H9 (cell line): ENCODE data around the gene EIF4E. TPM values are rescaled to one million over a fixed set of nuclear protein-coding genes. Genes with fewer than 3 reads are reported as not detected.

Experiments used
- DNase-seq: peaks from one replicate; pipeline ENCODE4 v3.0.0-alpha.2; 2017
- H2AFZ ChIP-seq: one replicate; pipeline ENCODE4 v1.6.1; 2013; ENCODE audit warnings: mild to moderate bottlenecking, low read length, control low read depth, moderate library complexity
- H2AK5ac ChIP-seq: 2 replicates; pipeline ENCODE4 v1.6.1; 2013; ENCODE audit warnings: low read length, control low read depth, mixed read lengths; ENCODE audit not compliant: insufficient read length
- H2BK120ac ChIP-seq: one replicate; pipeline ENCODE4 v1.6.1; 2013; ENCODE audit warnings: low read depth, mild to moderate bottlenecking, low read length, control low read depth, inconsistent platforms; ENCODE audit not compliant: poor library complexity, severe bottlenecking
- H2BK12ac ChIP-seq: 2 replicates; pipeline ENCODE4 v1.6.1; 2013; ENCODE audit warnings: low read length, control low read depth, mixed read lengths, low read depth; ENCODE audit not compliant: insufficient read length
- H2BK15ac ChIP-seq: 2 replicates; pipeline ENCODE4 v1.6.1; 2013; ENCODE audit warnings: low read depth, low read length, control low read depth
- H2BK20ac ChIP-seq: one replicate; pipeline ENCODE4 v1.6.1; 2013; ENCODE audit warnings: low read depth, mild to moderate bottlenecking, low read length, control low read depth, inconsistent platforms; ENCODE audit not compliant: poor library complexity, severe bottlenecking
- H2BK5ac ChIP-seq: 2 replicates; pipeline ENCODE4 v1.6.1; 2013; ENCODE audit warnings: low read length, control low read depth, mixed read lengths; ENCODE audit not compliant: insufficient read length
- H3K14ac ChIP-seq: 2 replicates; pipeline ENCODE4 v1.6.1; 2013; ENCODE audit warnings: low read length, control low read depth; ENCODE audit not compliant: insufficient read depth
- H3K18ac ChIP-seq: 2 replicates; pipeline ENCODE4 v1.6.1; 2013; ENCODE audit warnings: low read depth, mild to moderate bottlenecking, mixed read lengths, low read length, control low read depth; ENCODE audit not compliant: insufficient read length
- H3K23ac ChIP-seq: 2 replicates; pipeline ENCODE4 v1.6.1; 2013; ENCODE audit warnings: low read length, control low read depth, mixed read lengths, low read depth; ENCODE audit not compliant: insufficient read length
- H3K23me2 ChIP-seq: 2 replicates; pipeline ENCODE4 v1.6.1; 2013; ENCODE audit warnings: low read depth, mild to moderate bottlenecking, mixed read lengths, low read length, control low read depth; ENCODE audit not compliant: insufficient read length, poor library complexity, severe bottlenecking
- H3K27ac ChIP-seq: 2 replicates; pipeline ENCODE4 v1.5.1; 2013; ENCODE audit warnings: low read length, control low read depth, mixed read lengths, low read depth; ENCODE audit not compliant: insufficient read length
- H3K27me3 ChIP-seq: 2 replicates; pipeline ENCODE4 v1.6.1; 2013; ENCODE audit warnings: low read length, control low read depth, inconsistent platforms; ENCODE audit not compliant: insufficient read depth
- H3K4ac ChIP-seq: 2 replicates; pipeline ENCODE4 v1.6.1; 2013; ENCODE audit warnings: low read depth, mild to moderate bottlenecking, control low read depth, inconsistent platforms, low read length, moderate library complexity
- H3K4me1 ChIP-seq: 2 replicates; pipeline ENCODE4 v1.6.1; 2013; ENCODE audit warnings: low read length, control low read depth, inconsistent platforms; ENCODE audit not compliant: insufficient read depth
- H3K4me2 ChIP-seq: 2 replicates; pipeline ENCODE4 v1.6.1; 2013; ENCODE audit warnings: low read length, control low read depth, mixed read lengths; ENCODE audit not compliant: insufficient read length, insufficient read depth
- H3K56ac ChIP-seq: 2 replicates; pipeline ENCODE4 v1.6.1; 2013; ENCODE audit warnings: low read depth, mild to moderate bottlenecking, mixed read lengths, low read length, control low read depth; ENCODE audit not compliant: insufficient read length
- H3K79me1 ChIP-seq: 2 replicates; pipeline ENCODE4 v1.6.1; 2013; ENCODE audit warnings: low read depth, mild to moderate bottlenecking, moderate library complexity, low read length, control low read depth, inconsistent platforms; ENCODE audit not compliant: insufficient read depth, poor library complexity, severe bottlenecking
- H3K79me2 ChIP-seq: 2 replicates; pipeline ENCODE4 v1.6.1; 2013; ENCODE audit warnings: low read length, control low read depth, inconsistent platforms; ENCODE audit not compliant: insufficient read depth
- H3K9ac ChIP-seq: 2 replicates; pipeline ENCODE4 v1.6.1; 2013; ENCODE audit warnings: low read length, control low read depth, mixed read lengths; ENCODE audit not compliant: insufficient read length; ENCODE audit errors: extremely low read depth
- H3K9me3 ChIP-seq: one replicate; pipeline ENCODE4 v1.6.1; 2013; ENCODE audit warnings: low read depth, low read length, inconsistent platforms; ENCODE audit not compliant: control insufficient read depth
- H3T11ph ChIP-seq: one replicate; pipeline ENCODE4 v1.6.1; 2013; ENCODE audit warnings: mild to moderate bottlenecking, low read length, control low read depth, inconsistent platforms
- H4K20me1 ChIP-seq: one replicate; pipeline ENCODE4 v1.6.1; 2013; ENCODE audit not compliant: control insufficient read depth, insufficient read length, insufficient read depth
- H4K5ac ChIP-seq: 2 replicates; pipeline ENCODE4 v1.6.1; 2013; ENCODE audit warnings: low read depth, mild to moderate bottlenecking, mixed read lengths, low read length, control low read depth; ENCODE audit not compliant: insufficient read length
- H4K8ac ChIP-seq: replicated peaks from 2 replicates; pipeline ENCODE4 v1.6.1; 2013; ENCODE audit warnings: low read length, control low read depth, mixed read lengths, low read depth; ENCODE audit not compliant: insufficient read length
- H4K91ac ChIP-seq: 2 replicates; pipeline ENCODE4 v1.6.1; 2013; ENCODE audit warnings: low read depth, mild to moderate bottlenecking, moderate library complexity, mixed read lengths, low read length, control low read depth; ENCODE audit not compliant: insufficient read length
- H3K27ac Mint-ChIP-seq, 3 experiments: 2 replicates in 2 of 3; 3 replicates in 1 of 3; pipeline ENCODE4 v1.8.0; 2020 to 2021; ENCODE audit warnings: mixed read lengths in 3 of 3, mild to moderate bottlenecking in 1 of 3, moderate library complexity in 1 of 3
- H3K27me3 Mint-ChIP-seq: 2 replicates; pipeline ENCODE4 v1.8.0; 2021; ENCODE audit warnings: low read depth, mild to moderate bottlenecking, moderate library complexity, mixed read lengths
- H3K36me3 Mint-ChIP-seq, 3 experiments: 2 replicates in 2 of 3; 3 replicates in 1 of 3; pipeline ENCODE4 v1.8.0; 2020 to 2021; ENCODE audit warnings: low read depth in 3 of 3, mixed read lengths in 3 of 3; ENCODE audit not compliant: insufficient read depth in 1 of 3
- H3K4me1 Mint-ChIP-seq, 2 experiments: 2 replicates each; pipeline ENCODE4 v1.8.0; 2020; ENCODE audit warnings: mixed read lengths in 2 of 2
- H3K4me3 Mint-ChIP-seq, 2 experiments: 2 replicates in 1 of 2; 3 replicates in 1 of 2; pipeline ENCODE4 v1.8.0; 2020 to 2021; ENCODE audit warnings: mild to moderate bottlenecking in 2 of 2, mixed read lengths in 2 of 2, moderate library complexity in 1 of 2
- H3K9me3 Mint-ChIP-seq, 2 experiments: 2 replicates in 1 of 2; 3 replicates in 1 of 2; pipeline ENCODE4 v1.8.0; 2020; ENCODE audit warnings: mild to moderate bottlenecking in 2 of 2, mixed read lengths in 2 of 2, moderate library complexity in 1 of 2
- CTCF ChIP-seq: fragments of 200-600 bp; sonication (generic); conservative IDR thresholded peaks from 3 replicates; pipeline ENCODE4 v1.8.0; 2021; ENCODE audit warnings: antibody characterized with exemption, mild to moderate bottlenecking
- WGBS: extraction: QIAGEN DNeasy Blood & Tissue Kit; methylation state at CpG from one replicate; pipeline ENCODE4 v1.1.7; 2013; ENCODE audit warnings: missing lambda C conversion rate, low lambda C conversion rate, mixed read lengths; ENCODE audit not compliant: insufficient read length; ENCODE audit errors: extremely low coverage; 5-methylcytosine and 5-hydroxymethylcytosine counted together
- total RNA-seq: library from RNA; stranded (reverse); gene quantifications from 2 replicates; pipeline ENCODE4 v1.2.1, GENCODE V29; 2021

The EIF4E gene
- total RNA-seq, 1 experiment from 2014 or later: 163 TPM

GRCh38 chr4:98946359-98946758, 17.4 kb upstream of the EIF4E start:
- no peak for TF ChIP-seq CTCF
- Mint-ChIP-seq H3K27ac (no peak overlapping the region), H3K4me1 (no peaks in the 10 kb centered on the region), H3K27me3 (no peaks in the 10 kb centered on the region; the same call in 1 of the 2 replicates), H3K36me3 (no peaks in the 10 kb centered on the region), H3K9me3 (no peaks in the 10 kb centered on the region), H3K4me3 (no peak overlapping the region)
- Histone ChIP-seq H3K79me2 (no peaks in the 10 kb centered on the region), H3K18ac (no peak overlapping the region), H2AK5ac (no peak overlapping the region), H4K5ac (no peak overlapping the region), H3K23ac (no peak overlapping the region), H2AFZ (no peak overlapping the region), H3K4me2 (no peak overlapping the region), H3K79me1 (no peaks in the 10 kb centered on the region), H3K23me2 (no peaks in the 10 kb centered on the region), H3K14ac (no peak overlapping the region), H2BK20ac (no peak overlapping the region), H3K4ac (no peak overlapping the region), H4K20me1 (no peaks in the 10 kb centered on the region), H3K9me3 (no peaks in the 10 kb centered on the region), H2BK120ac (no peak overlapping the region), H3K4me1 (no peaks in the 10 kb centered on the region), H2BK5ac (no peak overlapping the region), H3K56ac (no peak overlapping the region), H2BK15ac (no peak overlapping the region), H3K27ac (no peak overlapping the region), H3T11ph (no peak overlapping the region), H4K8ac (no peak overlapping the region), H3K9ac (no peak overlapping the region), H4K91ac (no peak overlapping the region), H2BK12ac (no peak overlapping the region), H3K27me3 (no peaks in the 10 kb centered on the region)
- no peak for DNase-seq
- WGBS: no CpG with 5 or more reads among the region's 1 CpG
